Esophagus muscularis mucosa (tissue), 4 donors: ENCODE measurements around the gene DPYSL4. TPM values are rescaled to one million over a fixed set of nuclear protein-coding genes. Genes with fewer than 3 reads are reported as not detected.

Experiments
- DNase-seq: peaks from one replicate; pipeline ENCODE4 v3.0.0-alpha.2; 2017; ENCODE audit errors: extremely low spot score
- H3K27ac ChIP-seq, 4 donors: fragments of 200-600 bp; sonication (generic); replicated peaks in 1 of 4; 1 replicate in 3 of 4; 2 replicates in 1 of 4; pipeline ENCODE4 v1.5.1; 2016 to 2019; ENCODE audit warnings: mild to moderate bottlenecking in 1 of 4
- H3K27me3 ChIP-seq, 4 donors: fragments of 200-600 bp; sonication (generic); one replicate each; pipeline versions ENCODE4 v1.5.1 to v1.6.0; 2016 to 2019
- H3K36me3 ChIP-seq, 4 donors: fragments of 200-600 bp; sonication (generic); one replicate each; pipeline ENCODE4 v1.5.1; 2016 to 2019
- H3K4me1 ChIP-seq, 4 donors: fragments of 200-600 bp; sonication (generic); one replicate each; pipeline ENCODE4 v1.5.1; 2016 to 2019
- H3K4me3 ChIP-seq, 4 donors: fragments of 200-600 bp; sonication (generic); 1 replicate in 2 of 4; 2 replicates in 2 of 4; pipeline ENCODE4 v1.5.1; 2016 to 2019; ENCODE audit warnings: mild to moderate bottlenecking in 4 of 4, moderate library complexity in 1 of 4
- H3K9me3 ChIP-seq, 4 donors: fragments of 200-600 bp; sonication (generic); 1 replicate in 3 of 4; 2 replicates in 1 of 4; pipeline ENCODE4 v1.5.1; 2016 to 2019
- CTCF ChIP-seq, 3 experiments: fragments of 200-600 bp in 2 of 3; fragments of 450-650 bp in 1 of 3; sonication (generic) in 2 of 3; IDR thresholded peaks; one replicate each; pipeline ENCODE4 v1.5.1; 2017 to 2019; ENCODE audit warnings: antibody characterized with exemption in 3 of 3, mild to moderate bottlenecking in 2 of 3, moderate library complexity in 1 of 3
- EP300 ChIP-seq: sonication (generic); formaldehyde crosslinking; IDR thresholded peaks from one replicate; pipeline ENCODE4 v1.6.1; 2017; ENCODE audit warnings: antibody characterized with exemption
- POLR2A ChIP-seq: fragments of 450-650 bp; IDR thresholded peaks from one replicate; pipeline ENCODE4 v1.6.1; 2017; ENCODE audit warnings: antibody characterized with exemption, moderate library complexity, mild to moderate bottlenecking, low read depth
- POLR2AphosphoS5 ChIP-seq, 2 donors: sonication (generic); formaldehyde crosslinking; IDR thresholded peaks; one replicate each; pipeline ENCODE4 v1.6.1; 2017; ENCODE audit warnings: antibody characterized with exemption in 2 of 2
- WGBS: methylation state at CpG from one replicate; pipeline ENCODE4 v1.1.5; 2018; 5-methylcytosine and 5-hydroxymethylcytosine counted together
- intact Hi-C: fragments of 100-400 bp; cut with DNase I; formaldehyde crosslinking; loops from one replicate; pipeline ENCODE4 v1.15.1; 2023
- total RNA-seq, 4 donors: library from RNA; depleted of rRNA; stranded (reverse); fragments of >200 nt; gene quantifications; one replicate each; pipeline versions ENCODE4 v1.1.0 to v1.2.1, GENCODE V29; 2016

The DPYSL4 gene
- total RNA-seq, 4 donors from 2014 or later: 0.42 to 4.5 (median 1.9) TPM

- peak overlapping the region in 3 of 4 donors; percentile 46 to 60 (median 48) for H3K27ac ChIP-seq
- TF ChIP-seq POLR2AphosphoS5 (IDR thresholded peaks at IDR 0.05): peak in 1 of 2 donors; percentile 28
- no peak for TF ChIP-seq EP300
- peaks cover 0 to 9% (median 1%) of the 10 kb centered on the region in 4 donors for H3K36me3 ChIP-seq
- H3K27me3 ChIP-seq: no peaks in the 10 kb centered on the region
- intact Hi-C loops: no loop called here
- H3K4me3 ChIP-seq: peak overlapping the region; percentile 33 to 52 (median 38)
- no peaks in the 10 kb centered on the region for H3K9me3 ChIP-seq
- H3K4me1 ChIP-seq: peaks cover 0 to 9% (median 7%) of the 10 kb centered on the region in 4 donors
- 51% methylated on average over 29 of the region's 36 CpGs for WGBS
- DNase-seq: no peak
These were observed 43.2 kb downstream of the DPYSL4 start for GRCh38 chr10:132229834-132230556.

DNA sequence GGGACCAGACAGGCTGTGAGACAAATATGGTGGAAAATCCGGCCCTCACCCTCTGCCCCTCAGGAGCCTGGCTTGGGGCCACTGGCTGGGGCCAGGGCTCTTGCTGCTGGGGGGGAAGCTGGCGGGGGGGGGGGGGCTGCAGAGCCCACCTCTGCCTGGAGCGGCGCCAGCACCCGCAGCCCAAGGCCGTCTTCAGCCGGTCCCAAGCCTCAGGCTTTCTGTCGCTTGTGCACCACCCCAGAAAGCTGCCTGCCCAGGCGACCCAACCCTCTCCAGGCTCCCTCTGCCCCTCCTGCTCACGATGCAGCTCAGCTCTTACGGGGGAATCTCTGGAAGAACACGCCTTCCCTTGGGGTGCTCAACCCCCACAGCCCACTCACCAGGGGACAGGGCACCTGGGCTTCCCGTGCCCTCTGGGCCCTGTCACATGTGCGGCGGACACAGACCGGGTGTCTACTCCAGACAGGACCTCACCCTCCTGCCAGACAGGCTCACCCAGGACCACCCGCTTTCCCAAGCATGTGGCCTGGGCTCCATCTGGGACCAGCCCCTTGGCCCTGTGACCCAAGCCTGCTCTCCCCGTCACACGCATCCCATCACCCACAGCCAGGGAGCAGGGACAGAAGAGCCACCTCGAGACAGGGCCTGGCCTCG is 43.9 kb downstream of the DPYSL4 start:
- no peaks in the 10 kb centered on the region for H3K27me3 ChIP-seq
- WGBS: 90% methylated on average over 7 of the region's 21 CpGs
- no peak for TF ChIP-seq EP300
- TF ChIP-seq POLR2A: no peak
- no peak for TF ChIP-seq CTCF (IDR thresholded peaks at IDR 0.05)
- no peak for TF ChIP-seq POLR2AphosphoS5 (IDR thresholded peaks at IDR 0.05)
- H3K27ac ChIP-seq: peak overlapping the region in 2 of 4 donors; percentile 48 to 60
- peak overlapping the region; percentile 33 to 52 (median 38) for H3K4me3 ChIP-seq
- no peak for DNase-seq
- H3K4me1 ChIP-seq: peaks cover 0 to 9% (median 7%) of the 10 kb centered on the region in 4 donors
- H3K9me3 ChIP-seq: no peaks in the 10 kb centered on the region
- H3K36me3 ChIP-seq: peaks cover 0 to 4% (median 1%) of the 10 kb centered on the region in 4 donors
- intact Hi-C loops: no loop called here

DNA sequence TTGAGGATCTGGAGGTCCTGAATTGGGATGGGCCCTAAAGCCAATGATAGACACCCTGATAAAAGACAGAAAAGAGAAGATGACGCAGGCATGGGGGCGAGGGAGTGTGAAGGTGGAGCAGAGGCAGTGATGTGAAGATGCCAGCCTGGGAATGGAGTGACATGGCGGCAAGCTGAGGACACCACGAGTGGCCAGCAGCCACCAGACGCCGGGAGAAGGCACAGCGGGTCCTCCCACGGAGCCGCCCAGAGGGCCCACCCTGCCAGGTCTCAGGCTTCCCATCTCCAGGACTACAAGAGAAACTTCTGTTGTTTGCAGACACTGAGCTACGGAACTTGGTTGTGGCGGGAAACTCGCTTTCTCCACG is 44.9 kb downstream of the DPYSL4 start:
- Histone ChIP-seq H3K9me3 (no peaks in the 10 kb centered on the region), H3K27me3 (no peaks in the 10 kb centered on the region), H3K27ac (no peak overlapping the region), H3K4me1 (peaks cover 0 to 9% (median 7%) of the 10 kb centered on the region in 4 donors), H3K4me3 (no peak overlapping the region), H3K36me3 (peaks cover 0 to 4% (median 1%) of the 10 kb centered on the region in 4 donors)
- 95% methylated on average over 13 of the region's 13 CpGs for WGBS
- intact Hi-C loops: no loop called here
- DNase-seq: no peak
- TF ChIP-seq POLR2A (no peak), CTCF (IDR thresholded peaks at IDR 0.05) (no peak), POLR2AphosphoS5 (IDR thresholded peaks at IDR 0.05) (no peak), EP300 (no peak)

DNA sequence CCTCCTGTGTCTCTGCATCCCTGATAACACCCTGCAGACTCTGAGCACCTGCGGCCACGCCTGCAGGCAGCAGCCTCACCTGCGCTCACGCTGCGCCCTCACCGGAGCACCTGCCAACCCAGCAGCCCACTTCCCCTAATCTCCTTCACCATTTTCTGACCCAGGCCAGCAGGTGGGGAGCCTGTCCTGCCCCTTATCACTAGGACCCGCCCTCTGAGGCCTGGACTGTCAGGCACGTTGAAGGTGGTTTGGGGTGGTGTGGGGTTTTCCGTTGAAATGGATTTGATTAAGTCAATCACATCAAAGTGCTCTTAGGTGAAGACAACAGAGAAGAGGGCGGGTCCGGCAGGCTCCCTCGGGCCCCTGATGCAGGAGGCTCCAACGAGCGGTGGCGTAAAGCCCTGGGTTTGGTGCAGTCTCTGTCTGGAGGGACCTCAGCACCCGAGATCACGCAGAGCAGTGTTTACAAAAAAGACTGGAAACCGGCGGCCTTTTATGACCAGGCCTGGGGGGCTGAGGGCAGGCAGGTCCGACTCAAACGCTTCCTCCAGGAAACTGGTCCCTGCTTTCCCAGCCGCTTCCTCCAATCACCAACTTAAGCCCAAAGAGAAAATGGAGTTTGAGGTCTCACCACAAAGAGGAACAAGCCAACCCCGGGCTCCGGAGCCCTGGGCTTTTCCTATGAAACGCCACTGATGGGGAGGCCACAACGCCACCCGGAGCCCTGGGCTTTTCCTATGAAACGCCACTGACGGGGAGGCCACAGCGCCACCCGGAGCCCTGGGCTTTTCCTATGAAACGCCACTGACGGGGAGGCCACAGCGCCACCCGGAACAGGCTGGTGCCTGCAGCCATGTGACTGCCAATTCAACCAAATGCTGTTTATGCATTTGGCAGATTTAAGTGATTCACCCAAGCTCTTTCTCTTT is 45.5 kb downstream of the DPYSL4 start:
- Histone ChIP-seq H3K4me1 (peaks cover 0 to 9% (median 7%) of the 10 kb centered on the region in 4 donors), H3K27me3 (no peaks in the 10 kb centered on the region), H3K9me3 (no peaks in the 10 kb centered on the region), H3K36me3 (peaks cover 0 to 4% (median 1%) of the 10 kb centered on the region in 4 donors), H3K27ac (no peak overlapping the region), H3K4me3 (no peak overlapping the region)
- WGBS: 77% methylated on average over 27 of the region's 35 CpGs
- no peak for TF ChIP-seq POLR2A
- no peak for TF ChIP-seq EP300
- no peak for TF ChIP-seq CTCF (IDR thresholded peaks at IDR 0.05)
- TF ChIP-seq POLR2AphosphoS5 (IDR thresholded peaks at IDR 0.05): no peak
- DNase-seq: no peak
- intact Hi-C loops: no loop called here
